NCI-H345 treated with DMSO at 0.1 percent for 48 hours (cell line): Measurements from ENCODE around the gene C4BPB.
"Not testable (repeated sequence)": the region's sequence is repeated elsewhere in the genome, so short reads cannot be mapped to it uniquely, and the experiment has no call there.

ENCODE experiments used
- DNase-seq: peaks from one replicate; lab custom pipeline; 2025; ENCODE audit not compliant: unreplicated experiment; lab: John Stamatoyannopoulos, UW

The C4BPB gene

GRCh38 chr1:207088701-207089626 is at the start of gene C4BPB:
Gene C4BPB, plus strand, starts transcription at chr1:207088860. Its CDS starts 672 bp downstream, at chr1:207089532.
- no peak for DNase-seq

GRCh38 chr1:207039380-207040180 is 49.1 kb upstream of the C4BPB start:
- no peak for DNase-seq

DNA sequence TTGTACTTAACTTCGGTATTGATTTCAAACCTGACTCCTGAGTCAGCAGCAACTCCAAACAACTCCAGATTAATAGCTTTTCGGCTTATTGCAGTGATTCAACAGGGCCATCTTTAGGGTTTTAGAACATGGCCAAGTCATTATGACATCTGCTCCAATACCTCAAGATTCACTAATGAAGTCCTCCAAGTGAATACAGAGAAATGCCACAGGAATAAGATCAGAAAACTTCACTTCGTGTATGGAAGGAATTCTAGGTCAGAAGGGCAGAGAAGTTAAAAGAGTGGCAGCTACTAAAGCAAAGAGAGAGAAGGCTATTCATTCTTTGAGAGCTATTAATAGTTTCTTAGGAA is 48.5 kb upstream of the C4BPB start:
- no peak for DNase-seq

- DNase-seq = not testable (repeated sequence)
Observed at GRCh38 chr1:207041397-207041796, 47.3 kb upstream of the C4BPB start.

GRCh38 chr1:207045453-207045852 is 43.2 kb upstream of the C4BPB start:
- DNase-seq = no peak

DNA sequence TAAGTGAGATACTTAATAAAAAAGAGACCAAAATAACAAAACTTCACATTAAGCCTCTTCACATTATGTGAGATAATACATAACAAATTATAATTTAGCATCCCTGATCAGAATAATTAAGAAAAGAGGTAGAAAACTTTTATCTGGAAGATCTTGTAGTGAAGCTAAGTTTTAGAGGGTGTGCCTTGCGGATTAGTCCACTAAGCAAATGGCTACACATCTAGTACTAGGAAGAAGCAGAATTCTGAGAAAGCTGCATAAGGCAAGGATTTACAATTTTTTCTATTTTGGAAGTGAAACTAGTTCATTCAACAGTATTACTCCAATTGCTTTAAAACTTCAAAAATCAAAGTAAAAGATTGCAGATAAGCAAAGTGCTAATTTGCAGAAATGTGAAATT is 41.2 kb upstream of the C4BPB start:
- no peak for DNase-seq

DNA sequence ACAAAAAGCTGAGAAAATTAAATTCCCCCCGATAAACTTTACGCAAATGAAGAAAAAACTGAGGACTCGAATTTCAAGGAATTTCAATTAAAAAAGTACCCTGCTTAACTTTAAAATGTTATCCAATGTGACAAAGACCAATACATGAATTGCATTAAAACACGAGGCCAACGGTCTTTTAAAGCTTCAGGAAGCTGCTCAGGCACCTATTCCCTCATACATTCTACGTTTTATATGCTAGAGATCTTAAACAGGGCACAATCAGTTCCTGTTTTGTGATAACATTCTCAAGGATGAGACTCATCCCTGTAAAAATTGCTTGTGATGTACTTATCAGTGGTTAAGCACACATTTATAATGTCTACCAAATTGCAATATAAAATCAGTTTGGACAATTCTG is 40.6 kb upstream of the C4BPB start:
- DNase-seq = no peak

DNA sequence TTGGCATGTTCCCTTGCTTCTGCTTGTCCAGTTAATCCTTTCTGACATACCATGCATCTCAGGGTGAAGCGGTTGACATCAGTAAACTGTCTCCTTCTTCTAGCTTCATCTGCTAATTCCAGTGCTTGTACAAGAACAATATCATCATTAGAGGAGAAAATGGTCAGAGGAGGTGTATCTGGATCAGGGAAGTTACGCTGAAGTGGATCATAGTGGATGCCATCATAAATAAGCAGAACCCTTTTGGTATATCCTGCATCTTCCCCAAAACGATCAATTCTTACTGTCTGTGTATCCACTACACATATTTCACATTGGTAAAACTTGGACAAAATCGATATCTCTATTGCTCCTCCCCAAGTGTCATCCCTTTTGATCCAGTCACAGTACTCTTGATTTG is 39.6 kb upstream of the C4BPB start:
- no peak for DNase-seq

DNA sequence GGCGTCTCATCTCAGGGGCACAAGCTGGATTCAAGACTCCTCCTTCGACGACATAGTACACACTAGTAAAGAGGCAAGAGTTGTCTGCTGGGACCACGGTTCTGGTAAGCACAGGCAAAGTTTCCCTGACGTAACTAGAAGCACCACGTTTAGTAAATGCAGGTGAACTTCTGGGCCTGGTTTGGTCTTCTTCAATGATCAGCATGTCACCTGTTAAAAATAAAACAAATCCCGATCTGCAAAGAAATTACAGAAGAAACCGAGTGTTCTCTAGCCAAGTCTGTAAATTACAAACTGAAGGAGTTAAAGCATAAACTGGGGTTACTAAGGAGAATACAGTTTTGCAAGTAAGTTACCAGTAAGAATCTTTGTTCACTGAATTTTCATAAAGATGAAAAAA is 39.1 kb upstream of the C4BPB start:
- DNase-seq = no peak

DNA sequence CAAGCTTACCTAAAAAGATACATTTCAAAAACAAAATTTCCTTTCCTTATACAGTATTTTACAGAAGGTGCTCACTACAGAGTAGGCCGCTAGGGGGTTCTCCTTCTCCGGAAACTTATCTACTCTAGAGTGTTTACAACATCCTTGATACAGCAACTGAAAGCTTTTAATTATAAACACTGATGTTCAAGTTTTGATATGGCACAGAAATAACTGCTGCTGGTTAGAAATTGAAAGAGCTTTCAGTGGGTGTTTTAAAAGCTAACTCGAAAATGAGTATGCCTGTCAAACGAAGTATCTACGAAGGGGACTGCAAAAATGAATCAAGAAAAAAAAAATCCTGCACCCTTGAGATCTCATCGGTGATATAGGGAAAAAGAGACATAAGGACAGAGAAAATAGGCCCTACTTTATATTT is 38.7 kb upstream of the C4BPB start:
- peak; percentile 29 for DNase-seq

- DNase-seq = peak; percentile 88
Observed at GRCh38 chr1:207050480-207051190, 38.0 kb upstream of the C4BPB start.

- DNase-seq = peak; percentile 43
Observed at GRCh38 chr1:207051191-207051943, 37.3 kb upstream of the C4BPB start, which contains the start of gene YOD1. Gene YOD1, minus strand, starts transcription at chr1:207051208. Its CDS starts 178 bp downstream, at chr1:207051030.

DNA sequence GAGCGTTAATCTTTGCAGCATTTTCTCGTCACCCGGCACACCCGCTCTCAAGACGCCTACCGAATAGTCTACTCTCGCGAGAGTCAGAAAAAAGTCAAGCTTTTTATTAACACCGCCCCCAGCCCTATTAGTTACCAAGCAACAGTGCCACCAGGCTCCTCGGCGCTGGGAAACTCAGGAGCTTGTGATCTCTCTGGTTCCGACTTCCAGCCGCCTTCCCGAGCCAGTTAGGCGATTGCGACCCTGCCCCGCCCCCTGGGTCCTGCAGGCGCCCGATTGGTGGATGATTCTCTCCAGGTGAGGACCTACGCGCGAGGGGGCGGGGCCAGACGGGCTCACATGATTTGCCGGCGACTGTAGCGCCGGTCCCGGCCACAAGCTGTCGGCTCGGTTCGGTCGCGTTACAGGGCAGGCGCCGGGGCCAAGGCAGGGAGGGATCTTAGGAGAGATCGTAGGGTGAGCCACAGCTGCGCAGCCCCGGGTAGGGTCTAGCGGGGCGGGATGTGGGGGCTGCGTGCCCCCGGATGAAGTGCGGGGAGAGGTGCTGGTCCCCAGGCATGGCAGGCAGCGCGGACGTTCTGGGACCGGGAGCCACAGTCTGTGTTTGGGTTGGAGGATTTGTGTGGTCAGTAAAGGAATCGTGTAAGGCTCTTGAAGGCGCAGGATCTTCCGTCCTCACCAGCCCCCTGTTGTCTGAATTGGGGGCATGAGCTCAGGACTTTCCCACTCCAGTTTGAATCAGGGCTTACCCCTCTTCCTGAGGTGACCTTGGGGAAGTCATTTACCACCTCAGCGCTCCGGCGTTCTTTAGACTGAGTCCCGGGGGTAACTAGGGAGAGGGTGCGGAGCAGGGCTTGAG is 35.5 kb upstream of the C4BPB start, which contains the start of gene PFKFB2:
Gene PFKFB2, plus strand, starts transcription at position 365 of the 859 bp plus-strand sequence. CDS start 1,443 bp downstream, outside the sequence.
- peak; percentile 98 for DNase-seq

GRCh38 chr1:207054491-207054890 is 34.2 kb upstream of the C4BPB start:
- no peak for DNase-seq

GRCh38 chr1:207055386-207056001 is 33.2 kb upstream of the C4BPB start:
- no peak for DNase-seq

- DNase-seq = no peak
Observed at GRCh38 chr1:207056673-207057072, 32.0 kb upstream of the C4BPB start.

GRCh38 chr1:207058252-207058651 is 30.4 kb upstream of the C4BPB start:
- no peak for DNase-seq

DNA sequence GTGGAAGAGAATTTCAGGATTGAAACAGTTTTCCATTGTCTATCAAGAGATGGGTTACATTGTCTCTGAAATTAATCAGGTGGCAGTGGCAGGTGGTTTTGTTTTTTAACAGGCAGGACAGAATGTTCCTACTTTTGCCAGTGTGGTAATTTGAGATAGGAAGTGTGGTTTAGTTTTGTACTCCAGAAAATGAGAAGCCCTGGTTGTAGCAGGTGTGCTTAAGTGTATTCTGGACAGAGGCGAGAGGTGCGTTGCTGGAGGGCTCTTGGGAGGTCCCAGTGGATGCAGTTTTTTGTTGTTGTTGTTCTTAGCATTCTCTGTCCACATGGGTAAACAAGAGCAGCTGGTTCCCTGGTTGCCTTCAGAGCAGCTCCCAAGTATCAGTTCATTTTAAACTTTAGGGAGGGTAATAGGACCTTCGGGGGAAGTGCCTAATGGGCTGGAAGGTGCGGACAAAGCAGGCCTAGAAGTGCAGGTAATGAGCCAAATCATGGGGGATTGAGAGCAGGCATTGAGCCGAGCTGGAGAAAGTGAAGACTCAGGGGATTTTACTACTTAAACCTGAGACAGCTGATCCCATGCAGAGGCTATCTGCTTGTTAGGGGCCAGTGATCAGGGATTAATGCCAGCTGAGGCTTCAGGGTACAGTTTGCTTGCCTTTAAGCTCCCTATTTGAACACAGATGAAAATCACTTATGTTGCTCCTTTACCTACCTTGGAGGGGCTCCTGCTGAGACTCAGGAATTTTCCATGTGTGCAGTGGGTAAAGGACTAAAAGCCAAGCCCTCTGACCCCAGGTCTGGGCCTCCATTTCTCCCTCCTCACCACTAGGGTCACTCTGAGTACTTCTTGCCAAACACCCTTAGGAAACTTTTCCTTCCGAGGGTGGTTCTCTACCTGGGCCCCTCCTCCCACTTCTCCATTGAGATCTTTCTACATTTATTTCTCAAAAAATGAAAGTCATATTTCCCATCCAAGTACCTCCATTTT is 29.5 kb upstream of the C4BPB start:
- peak; percentile 73 for DNase-seq
